GM12801 (cell line): ENCODE measurements around the gene C8A.

ENCODE experiments used
- CTCF ChIP-seq: IDR thresholded peaks from one replicate; pipeline ENCODE4 v1.5.1; 2011; ENCODE audit warnings: control low read depth; ENCODE audit not compliant: insufficient read length; ENCODE audit errors: extremely low read depth

C8A gene

GRCh38 chr1:56965191-56965590, 110.6 kb downstream of the C8A start:
- no peak for TF ChIP-seq CTCF

- TF ChIP-seq CTCF, result no peak
Measured at GRCh38 chr1:56965916-56966697, 111.5 kb downstream of the C8A start, which contains the start of gene C8B. C8B (minus strand) TSS chr1:56966015; CDS start chr1:56965948, 67 bp downstream.

- TF ChIP-seq CTCF, result no peak
Measured at GRCh38 chr1:56966698-56966999, 112.1 kb downstream of the C8A start.

DNA sequence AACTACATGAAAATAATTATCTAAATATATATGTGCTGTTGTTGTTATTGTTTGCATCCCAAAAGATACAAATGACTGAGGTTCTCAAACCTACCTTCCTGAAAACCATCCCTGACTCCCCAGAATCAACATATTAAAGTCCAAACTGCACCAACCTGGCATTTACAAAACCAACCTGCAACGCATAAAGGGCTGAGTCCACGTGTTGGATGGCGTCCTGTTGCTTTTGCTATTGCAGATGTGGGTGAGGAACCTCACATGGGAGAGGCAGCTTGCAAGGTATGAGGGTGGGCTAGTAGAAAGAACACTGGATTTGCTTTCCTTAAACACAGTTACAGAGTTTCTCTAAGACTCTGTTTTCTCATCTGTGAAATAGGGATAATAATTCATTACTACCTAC, 112.8 kb downstream of the C8A start:
- no peak for TF ChIP-seq CTCF
